Stimulated activated CD4-positive, alpha-beta T cell treated with anti-CD3 and anti-CD28 coated beads, Interleukin-1b, Interleukin-23, amount 100 ng/mL, for 24 hours (primary cell): ENCODE results near the gene PARP6.

Experiments used
- DNase-seq, 4 experiments: peaks; one replicate each; pipeline ENCODE4 v3.0.0-alpha.2; 2020; ENCODE audit warnings: low read depth in 4 of 4, low spot score in 1 of 4

PARP6 gene, protein sequence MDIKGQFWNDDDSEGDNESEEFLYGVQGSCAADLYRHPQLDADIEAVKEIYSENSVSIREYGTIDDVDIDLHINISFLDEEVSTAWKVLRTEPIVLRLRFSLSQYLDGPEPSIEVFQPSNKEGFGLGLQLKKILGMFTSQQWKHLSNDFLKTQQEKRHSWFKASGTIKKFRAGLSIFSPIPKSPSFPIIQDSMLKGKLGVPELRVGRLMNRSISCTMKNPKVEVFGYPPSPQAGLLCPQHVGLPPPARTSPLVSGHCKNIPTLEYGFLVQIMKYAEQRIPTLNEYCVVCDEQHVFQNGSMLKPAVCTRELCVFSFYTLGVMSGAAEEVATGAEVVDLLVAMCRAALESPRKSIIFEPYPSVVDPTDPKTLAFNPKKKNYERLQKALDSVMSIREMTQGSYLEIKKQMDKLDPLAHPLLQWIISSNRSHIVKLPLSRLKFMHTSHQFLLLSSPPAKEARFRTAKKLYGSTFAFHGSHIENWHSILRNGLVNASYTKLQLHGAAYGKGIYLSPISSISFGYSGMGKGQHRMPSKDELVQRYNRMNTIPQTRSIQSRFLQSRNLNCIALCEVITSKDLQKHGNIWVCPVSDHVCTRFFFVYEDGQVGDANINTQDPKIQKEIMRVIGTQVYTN

DNA sequence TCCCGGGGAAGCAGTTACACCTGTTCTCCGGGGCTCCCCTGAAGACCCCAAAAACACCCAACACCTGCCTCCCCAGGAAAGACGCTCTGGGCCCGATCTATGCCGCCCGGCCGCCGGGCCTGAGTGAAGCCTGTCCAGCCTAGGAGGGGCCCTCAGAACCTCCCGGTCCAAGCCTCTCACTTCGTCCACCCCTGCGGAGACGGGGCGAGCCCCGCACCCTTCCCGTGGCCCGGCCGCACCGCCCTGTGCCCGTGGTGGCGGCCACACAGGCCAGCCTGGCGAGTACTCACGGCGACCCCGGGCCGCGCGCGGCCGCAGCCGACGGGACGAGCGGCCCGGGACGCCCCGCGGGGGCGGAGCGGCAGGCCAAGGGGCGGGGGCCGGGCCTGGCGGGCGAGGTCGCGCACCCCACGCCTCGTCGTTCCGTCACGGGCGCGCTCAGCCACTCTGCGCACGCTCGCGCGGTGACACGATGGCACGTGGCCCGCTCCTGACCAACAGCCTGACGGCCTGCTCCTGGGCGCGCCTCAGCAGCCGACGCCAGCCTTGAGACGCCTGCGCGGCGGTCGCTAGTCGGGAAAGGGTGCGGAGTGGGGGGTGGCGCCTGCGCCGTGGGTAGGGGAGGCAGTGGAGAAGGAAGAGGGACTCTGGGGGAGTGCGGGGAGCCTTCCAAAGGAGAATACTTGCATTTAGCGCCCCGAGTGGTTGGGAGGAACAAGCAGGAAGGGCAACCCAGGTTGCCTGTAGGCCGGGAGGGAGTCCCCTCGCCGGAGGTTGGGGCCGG lies at the start of gene PARP6:
TSS of gene PARP6 (minus strand) at position 342 of the 784 bp plus-strand sequence. CDS start 5,077 bp downstream, outside the sequence.
- DNase-seq: peak; percentile 95 to 99 (median 96)

DNA sequence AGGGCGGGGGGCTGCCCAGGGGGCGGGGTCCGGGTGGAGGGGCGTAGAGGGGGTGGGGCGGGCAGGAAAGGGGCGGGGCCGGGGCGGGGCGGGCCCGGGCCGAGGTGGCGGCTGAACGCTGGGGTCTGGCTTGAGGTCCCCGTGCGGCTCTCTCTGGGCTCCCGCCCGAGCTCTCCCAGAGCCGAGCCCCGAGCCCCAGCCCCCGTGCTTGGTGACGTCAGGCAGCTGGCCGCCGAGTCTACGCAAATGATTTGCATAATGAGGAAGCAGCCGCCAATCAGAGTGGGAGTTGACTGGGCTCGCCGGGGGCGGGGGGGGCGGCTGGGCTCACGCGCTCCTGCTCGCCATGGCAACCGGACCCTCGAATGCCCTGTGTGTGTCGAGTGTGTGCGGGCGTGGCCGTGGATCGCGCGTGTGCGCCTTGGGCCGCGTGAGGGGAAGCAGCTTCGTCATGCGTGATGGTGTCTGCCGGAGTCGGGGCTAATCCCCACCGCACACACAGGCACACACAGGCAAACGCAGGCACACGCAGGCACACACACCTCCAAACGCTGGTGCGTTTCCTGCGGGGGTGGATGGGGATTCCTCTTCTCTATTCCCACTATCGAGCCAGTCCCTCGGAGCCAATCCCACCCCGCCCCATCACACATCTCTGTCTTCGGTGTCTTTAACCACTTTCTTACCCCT lies 47.8 kb upstream of the PARP6 start, which contains the start of gene CELF6:
TSS of gene CELF6 (minus strand) at position 173 of the 687 bp plus-strand sequence. CDS start 283 bp downstream, outside the sequence.
- DNase-seq: peak; percentile 31 to 61 (median 48)

DNA sequence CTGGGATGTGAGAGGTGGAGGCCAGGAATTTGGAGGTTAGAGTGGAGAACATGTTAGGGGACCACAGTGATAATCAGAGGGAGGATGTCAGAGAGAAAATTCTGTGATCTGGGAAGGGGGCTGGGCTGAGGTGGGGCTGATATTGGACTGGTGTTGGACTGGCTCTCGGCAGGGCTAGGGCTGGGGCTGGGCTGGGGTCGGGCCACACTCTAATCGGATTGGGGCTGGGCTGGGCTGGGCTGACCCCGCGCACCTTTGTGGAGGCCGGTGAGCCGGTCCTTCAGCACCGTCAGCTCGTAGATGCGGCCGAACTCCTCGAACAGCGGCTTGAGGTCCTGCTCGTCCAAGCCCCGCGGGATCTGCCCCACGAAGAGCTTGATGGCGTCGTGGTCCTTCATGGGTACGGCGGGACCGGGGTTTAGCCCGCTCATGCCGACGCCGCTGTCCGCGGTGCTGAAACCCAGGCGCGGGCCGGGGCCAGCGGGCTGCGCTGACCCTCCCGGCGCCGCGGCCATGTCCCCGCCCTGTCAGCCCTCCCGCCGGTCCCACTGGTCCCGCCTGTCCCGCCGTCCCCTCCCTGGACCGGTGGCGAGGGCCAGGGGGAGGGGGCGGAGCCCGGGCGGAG lies 47.1 kb upstream of the PARP6 start:
- DNase-seq: peak in 2 of 4 experiments; percentile 7 to 20

DNA sequence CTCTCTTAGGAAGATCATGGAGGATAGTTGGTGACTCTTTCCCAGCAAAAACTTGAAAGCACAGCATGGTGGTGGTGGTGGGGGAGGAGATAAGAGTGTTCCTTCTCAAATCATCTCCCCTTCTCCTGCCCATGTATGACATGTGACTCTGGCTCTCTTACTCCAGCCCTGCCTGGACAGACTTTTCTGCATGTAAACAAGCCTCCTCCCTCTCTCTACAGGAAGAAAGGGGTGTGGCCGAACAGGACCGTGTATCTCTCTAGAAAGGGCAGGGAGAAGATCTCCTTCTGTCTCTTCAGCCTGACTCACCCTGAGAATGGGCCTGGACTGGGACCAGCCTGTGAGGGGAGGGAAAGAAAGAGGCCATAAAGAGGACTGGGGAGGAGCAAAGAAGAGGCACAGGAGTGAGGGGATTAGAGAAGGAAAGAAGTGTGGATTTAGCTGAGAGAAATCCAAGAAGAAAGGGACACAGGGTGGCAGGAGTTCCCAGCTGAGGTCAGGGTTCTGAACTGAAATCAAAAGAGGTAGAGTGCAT lies 46.1 kb upstream of the PARP6 start:
- DNase-seq: no peak

DNA sequence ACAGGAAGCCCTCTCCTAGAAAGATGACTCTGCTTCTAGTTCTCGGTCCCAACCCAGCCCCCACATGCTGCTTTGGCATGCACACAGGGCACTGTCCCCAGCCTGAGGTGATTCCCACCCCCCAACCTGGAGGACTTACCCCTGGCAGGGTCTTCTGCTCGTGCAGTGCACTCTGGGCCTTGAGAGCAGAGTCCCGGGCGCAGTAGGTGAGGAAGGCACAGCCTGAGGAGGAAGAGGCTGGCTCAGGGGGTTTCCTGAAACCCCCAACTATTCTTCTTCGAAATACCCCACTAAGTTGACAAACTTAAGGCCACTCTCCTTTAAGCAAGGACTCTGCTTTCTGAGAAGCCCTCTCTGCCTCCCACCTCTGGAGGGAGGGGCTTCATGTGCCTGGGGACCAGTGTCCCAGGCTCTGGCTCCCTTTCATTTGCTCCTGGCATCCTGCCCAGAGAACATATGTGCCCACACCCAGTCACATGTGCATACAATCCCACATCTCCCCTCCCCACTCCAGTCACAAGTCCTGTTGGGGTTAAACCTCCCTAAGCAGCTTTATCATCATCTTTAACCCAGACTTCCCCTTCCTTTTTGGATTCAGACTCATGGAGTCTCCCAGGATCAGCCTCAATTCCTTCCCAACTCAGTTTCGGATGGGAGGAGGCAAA lies 43.5 kb upstream of the PARP6 start:
- DNase-seq: no peak

DNA sequence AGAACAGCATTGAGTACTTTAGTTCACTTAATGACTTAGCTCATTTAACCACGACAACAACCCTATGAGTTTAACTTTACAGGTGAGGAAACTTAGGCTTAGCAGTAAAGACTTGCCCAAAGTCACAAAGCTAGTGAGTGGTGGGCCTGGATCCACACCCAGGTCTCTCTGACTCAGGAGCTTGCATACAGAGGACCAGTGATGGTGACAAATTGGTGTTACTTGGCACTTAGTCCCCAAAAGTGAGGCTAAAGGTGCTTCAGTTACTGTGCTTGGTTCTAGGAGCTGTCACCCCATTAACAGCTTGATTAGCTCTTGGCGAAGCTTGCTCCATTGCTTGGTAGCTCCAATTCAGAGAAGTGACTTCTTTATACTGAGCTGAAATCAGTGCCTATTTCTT lies 41.5 kb upstream of the PARP6 start:
- no peak for DNase-seq

DNA sequence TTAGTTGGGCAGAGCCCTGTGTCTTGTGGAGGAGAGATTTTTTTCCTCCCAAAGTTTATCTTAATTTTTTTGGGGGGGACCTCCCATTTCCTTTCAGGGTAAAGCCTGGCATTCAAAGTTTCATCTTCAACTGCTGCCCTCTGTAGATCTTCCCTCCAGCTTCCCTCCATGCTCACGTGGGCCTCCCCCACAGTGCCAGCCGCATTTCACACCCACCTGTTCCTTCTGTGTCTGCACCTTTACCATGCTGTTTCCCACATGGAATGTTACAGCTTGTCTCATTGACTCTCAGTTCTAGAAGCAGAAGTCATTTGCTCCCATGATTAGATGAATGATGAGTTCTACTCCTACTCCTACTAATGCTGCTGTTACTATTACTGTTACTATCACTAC lies 41.1 kb upstream of the PARP6 start:
- no peak for DNase-seq

DNA sequence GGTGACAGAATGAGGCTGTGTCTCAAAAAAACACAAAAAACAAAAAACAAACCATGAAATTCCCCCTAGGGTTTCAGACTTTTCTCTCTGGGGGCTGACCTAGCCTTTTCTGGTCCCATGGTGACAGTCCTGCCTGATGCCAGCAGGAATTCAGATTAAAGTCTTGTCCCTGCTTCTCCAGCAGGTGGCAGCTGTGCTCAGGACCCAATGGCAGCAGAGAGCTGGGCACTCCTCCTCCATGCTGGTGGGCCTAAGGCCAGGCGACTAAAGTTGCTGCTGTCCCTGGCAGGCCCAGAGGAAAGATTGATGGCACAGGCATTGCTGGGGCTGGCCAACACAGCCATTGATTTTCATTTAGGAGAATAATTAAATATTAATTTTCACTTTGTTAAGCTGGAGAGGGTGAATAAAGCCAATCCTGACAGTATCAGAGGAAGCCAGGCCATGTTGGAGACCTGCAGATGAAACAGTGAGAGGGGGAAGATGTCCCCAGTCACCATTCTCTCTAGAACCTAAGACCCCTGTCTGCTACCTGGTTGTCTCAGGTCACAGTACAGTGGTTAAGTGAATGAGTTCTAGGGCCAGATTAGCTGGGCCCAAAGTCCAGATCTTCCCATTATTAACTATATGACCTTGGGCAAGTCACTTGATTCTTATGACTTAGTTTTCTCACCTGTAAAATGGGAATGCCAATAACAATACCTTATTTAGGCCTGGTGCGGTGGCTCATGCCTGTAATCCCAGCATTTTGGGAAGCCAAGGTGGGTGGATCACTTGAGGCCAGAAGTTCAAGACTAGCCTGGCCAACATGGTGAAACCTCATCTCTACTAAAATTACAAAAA lies 40.5 kb upstream of the PARP6 start:
- DNase-seq: peak in 3 of 4 experiments; percentile 32 to 48 (median 37)

DNA sequence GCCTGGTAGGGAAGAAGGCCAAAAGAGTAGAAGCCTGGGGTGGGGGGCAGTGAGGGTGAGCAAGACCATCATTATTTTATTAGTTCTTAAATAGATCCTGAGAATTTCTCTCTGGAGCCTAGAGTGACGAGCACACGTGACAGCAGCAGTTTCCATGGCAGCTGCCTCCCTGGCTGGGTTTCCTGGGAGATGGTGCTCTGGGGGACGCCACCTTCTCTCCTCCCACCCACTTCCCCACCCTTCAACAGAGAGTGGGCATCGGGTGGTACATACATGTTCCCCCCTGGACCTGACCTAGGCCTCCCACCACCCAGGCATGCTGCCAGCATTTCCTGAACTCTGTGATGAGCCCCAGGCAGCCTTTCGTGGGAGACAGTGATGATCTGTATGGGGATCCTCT lies 34.7 kb upstream of the PARP6 start:
- no peak for DNase-seq

DNA sequence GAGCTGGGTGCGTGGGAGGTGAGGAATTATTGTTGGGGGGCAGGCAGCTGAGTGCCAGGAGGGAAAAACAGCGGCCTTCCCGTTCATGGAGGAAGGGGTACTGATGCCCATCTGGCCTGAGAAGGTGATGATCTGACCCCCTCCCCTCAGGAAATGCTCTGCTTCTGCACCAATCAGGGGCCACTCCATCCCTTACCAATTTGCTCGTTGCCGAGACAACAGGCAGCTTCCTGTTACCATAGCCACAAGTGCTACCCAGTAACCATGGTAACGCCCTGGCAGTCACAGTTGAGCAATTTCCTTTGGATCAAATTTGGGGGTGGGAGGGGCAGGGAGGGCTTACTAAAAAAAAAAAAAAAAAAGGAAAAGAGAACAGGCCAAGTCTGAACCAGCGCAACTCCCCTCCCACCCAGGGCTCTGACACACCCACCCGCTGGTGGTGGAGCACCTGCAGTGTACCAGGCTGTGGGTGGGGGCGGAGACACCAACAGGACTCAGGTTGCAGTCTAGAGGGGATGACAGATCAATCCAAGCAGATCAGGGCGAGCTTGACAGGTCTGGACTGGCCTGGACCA lies 33.9 kb upstream of the PARP6 start:
- DNase-seq: no peak

DNA sequence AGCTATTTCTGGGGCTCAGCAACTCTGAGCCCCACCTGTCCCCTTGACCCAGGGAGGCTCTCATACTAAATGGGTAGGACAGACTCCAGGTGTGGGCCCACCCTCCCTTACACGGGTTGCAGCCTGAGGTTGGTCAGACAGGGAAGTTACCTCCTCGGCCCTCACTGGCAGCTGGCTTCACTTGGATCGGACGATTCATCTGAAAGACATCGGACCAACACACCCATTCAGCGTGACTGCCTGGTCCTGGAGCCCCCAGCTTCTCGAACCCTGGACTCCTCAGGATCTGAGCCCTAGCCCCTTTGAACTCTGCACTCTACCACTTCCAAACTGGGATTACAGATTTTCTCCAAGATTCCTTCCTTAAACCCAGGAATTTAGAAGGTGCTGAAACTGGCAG lies 32.2 kb upstream of the PARP6 start:
- no peak for DNase-seq

DNA sequence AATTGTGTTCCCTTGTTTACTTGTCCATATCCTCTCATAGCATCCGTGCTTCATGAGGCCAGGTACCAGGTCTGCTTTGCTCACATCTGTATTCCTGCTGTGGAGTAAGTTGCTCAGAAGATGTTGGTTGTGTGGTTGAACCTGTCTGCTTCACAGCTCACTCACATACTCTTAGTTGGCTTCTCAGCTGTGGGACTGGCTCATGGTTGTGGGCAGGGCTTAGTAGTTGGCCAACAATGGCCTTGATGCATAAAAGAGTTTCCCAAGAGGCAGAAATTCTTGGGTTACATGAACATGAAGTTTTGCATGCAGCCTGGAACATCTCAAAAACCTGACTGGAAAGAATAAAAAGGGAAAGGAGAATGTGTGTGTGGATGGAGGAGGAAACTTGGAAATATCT lies 30.6 kb upstream of the PARP6 start:
- DNase-seq: no peak

DNA sequence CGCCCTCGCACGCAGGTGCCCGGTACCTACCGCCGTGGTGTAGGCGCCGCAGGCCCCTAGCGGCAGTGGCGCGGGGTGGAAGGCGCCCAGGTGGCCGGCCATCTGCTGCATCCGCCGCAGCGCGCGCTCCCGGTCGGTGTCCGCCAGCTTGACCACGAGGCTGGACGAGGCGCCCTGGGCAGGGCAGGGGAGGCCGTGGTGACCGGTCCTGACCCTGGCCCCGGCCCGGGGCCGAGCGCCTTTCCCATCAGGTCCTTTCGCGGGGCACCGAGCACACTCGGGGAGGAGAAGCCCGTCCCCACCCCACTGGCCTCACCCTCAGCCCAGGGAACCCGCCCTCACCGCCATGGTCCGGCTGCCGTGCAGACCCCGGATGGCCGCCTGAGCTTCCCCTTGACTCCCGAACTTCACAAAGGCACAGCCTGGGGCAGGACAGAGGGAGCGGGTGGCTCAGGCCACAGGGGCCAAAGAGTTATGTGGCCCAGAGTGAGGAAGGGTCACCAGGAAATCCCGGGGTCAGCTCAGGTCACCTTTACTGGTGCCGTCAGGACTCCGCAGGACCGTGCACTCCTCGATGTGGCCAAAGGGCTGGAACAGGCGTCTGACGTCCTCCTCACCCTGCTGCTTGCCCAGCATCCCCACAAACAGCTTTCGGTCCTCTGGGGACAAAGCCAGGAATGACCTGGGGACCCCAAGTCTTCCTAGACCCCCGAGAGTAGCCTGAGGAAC lies 17.4 kb upstream of the PARP6 start:
- DNase-seq: no peak

DNA sequence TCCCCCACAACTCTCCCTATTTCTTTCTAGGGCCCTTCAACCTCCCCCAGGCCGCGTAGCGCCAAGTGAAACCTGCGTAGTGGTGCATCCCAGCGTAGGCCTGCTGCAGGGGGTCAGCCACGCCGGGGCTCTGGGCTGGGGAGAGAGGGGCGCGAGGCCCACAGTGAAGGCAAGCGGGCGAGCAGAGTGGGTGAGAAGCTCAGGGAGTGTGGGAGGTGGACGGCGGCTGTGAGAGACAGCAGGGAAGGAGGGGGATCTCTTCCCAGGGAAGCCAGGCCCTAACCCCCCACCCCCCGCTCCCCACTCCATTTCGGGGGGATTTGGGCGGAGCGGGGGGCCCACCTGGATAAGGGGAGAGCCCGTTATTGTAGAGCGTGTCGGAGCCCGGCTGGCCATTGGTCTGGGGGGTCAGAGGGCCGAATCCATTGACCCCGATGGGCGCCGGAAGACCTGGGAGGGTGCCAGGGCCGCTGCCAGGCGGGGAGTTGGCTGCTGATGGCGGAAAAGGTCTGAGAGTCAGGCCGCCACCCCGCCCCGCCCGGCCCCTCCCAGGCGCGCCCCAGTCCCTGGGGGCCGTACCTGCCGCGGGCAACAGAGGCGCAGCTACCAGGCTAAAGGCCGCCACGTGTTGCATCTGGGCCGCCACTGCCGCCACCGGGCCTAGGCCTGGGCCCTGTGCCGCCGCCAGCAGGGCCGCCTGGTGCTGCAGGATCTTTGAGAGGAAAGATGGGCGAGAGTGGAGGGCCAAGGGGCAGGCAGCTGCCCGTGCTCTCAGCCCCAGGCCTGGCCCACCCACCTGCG lies 16.6 kb upstream of the PARP6 start:
- no peak for DNase-seq

DNA sequence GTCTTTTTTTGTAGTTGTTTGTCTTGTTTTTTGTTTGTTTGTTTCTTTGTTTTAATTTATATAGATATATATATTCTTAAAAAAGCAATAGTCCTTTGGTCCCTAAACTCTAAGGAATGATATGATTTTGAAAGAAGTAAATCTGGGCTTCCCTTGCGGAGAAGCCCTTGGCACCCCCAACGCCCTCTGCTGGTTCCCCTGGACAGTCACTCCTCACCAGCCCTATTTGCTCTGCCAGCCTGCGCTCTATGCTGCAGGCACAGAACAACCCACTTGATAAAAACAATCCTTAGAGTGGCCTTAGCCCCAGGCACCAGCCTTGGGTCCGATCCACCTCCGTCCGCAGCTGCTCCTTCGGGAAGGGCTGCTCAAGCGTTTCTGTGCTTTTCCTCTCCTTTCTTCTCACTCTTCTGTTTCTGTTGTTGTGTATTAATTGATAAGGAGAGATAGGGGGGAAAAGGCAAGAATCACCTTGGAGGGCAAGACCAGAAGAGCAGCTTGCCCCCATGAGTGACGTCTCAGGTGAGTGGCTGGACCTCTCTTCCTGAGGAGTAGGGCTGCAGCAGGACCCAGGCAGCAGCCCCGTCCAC lies 13.7 kb upstream of the PARP6 start:
- DNase-seq: peak in 3 of 4 experiments; percentile 22 to 43 (median 26)

DNA sequence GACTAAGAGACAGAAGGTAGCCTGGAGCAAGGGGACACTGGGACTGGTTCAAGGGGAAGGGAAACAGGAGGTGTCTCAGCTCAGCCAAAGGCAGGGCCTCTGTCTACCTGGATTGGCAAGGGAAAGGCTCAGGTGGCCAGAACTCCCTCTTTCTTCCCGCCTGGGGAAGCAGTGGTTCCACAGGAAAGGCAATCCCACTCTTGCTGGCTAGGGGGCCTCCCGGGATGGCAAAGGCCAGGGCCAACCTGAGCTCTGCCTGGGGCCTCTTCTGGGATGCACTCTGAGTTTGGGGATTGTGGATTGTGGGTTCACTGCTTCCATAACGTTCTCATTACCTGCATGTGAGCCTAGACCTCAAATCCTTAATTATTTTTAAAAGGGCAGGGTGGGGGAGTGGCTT lies 13.0 kb upstream of the PARP6 start:
- DNase-seq: no peak

DNA sequence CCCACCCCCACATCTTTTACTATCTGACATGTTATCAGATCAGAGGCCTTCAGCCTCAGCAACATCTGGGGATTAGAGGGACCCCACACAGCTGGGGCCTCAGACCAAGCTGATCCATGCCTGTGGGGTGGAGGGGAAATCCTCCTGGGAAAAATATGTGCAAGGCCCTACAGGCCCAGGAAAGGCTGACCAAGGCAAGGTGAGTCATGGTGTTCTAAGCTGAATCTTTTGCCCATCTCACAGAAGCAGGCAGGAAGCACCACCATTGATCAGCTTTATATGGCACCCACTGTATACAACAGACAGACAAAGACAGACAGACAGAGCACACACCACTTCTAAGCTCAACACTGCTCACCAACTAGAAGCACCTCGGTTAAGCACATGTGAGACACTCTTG lies 12.4 kb upstream of the PARP6 start:
- DNase-seq: no peak
